ENCODE results near the gene ZNF649.

Gene ZNF649

GRCh38 chr19:51882518-51882917, 22.3 kb downstream of the ZNF649 start:
- no peak for DNase-seq (ENCODE audit: low read depth)
- TF ChIP-seq POLR2A (IDR thresholded peaks at IDR 0.05; ENCODE audit: extremely low read depth, insufficient read length): no peak
- TF ChIP-seq MYC (IDR thresholded peaks at IDR 0.05; ENCODE audit: low read depth, low read length): no peak
- no peak for TF ChIP-seq MAX (IDR thresholded peaks at IDR 0.05; ENCODE audit: low read depth, low read length)
- TF ChIP-seq, protein P1, sequence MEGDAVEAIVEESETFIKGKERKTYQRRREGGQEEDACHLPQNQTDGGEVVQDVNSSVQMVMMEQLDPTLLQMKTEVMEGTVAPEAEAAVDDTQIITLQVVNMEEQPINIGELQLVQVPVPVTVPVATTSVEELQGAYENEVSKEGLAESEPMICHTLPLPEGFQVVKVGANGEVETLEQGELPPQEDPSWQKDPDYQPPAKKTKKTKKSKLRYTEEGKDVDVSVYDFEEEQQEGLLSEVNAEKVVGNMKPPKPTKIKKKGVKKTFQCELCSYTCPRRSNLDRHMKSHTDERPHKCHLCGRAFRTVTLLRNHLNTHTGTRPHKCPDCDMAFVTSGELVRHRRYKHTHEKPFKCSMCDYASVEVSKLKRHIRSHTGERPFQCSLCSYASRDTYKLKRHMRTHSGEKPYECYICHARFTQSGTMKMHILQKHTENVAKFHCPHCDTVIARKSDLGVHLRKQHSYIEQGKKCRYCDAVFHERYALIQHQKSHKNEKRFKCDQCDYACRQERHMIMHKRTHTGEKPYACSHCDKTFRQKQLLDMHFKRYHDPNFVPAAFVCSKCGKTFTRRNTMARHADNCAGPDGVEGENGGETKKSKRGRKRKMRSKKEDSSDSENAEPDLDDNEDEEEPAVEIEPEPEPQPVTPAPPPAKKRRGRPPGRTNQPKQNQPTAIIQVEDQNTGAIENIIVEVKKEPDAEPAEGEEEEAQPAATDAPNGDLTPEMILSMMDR (IDR thresholded peaks at IDR 0.05; ENCODE audit: low read depth, low read length): no peak
- no peak overlapping the region for H3K4me3 ChIP-seq (ENCODE audit: low read depth, low read length)

GRCh38 chr19:51873097-51873496, 31.7 kb downstream of the ZNF649 start:
- TF ChIP-seq, protein P1 (IDR thresholded peaks at IDR 0.05; ENCODE audit: low read depth, low read length): no peak
- no peak overlapping the region for H3K4me3 ChIP-seq (ENCODE audit: low read depth, low read length)
- no peak for DNase-seq (ENCODE audit: low read depth)

DNA sequence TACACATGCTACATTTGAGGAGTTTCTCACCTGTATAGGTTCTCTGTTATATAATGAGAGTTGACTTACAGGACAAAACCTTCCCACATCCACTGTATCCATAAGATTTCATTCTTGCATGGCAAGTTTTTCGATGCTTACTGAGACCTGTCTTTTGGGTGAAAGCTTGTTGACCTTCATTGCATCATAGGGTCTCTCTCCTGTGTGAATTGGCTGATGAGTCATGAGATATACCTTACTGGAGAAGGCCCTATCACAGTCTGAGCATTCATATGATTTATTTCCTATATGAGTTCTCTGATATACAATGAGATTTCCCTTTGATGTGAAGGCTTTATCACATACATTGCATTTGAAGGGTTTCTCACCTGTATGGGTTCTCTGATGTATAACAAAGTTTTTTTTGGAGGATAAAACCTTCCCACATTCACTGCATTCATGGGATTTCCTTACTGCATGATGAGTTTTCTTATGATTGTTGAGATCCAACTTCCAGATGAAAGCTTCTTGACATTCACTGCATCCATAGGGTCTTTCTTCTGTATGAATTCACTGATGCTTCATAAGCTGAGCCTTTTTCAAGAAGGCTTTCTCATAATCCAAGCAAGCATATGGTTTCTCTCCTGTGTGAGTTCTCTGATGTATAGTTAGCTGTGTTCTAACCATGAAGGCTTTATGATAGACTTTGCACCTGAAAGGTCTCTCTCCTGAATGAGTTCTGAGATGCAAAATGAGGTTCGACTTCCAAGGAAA, 42.8 kb downstream of the ZNF649 start:
- H3K4me3 ChIP-seq (ENCODE audit: low read depth, low read length): no peak overlapping the region
- DNase-seq (ENCODE audit: low read depth): no peak

More for the DNA sequence above, 42.8 kb downstream of the ZNF649 start:
- no peak for TF ChIP-seq POLR2A (IDR thresholded peaks at IDR 0.05; ENCODE audit: extremely low read depth, insufficient read length)
- TF ChIP-seq MYC (IDR thresholded peaks at IDR 0.05; ENCODE audit: low read depth, low read length): no peak
- TF ChIP-seq, protein P1 (IDR thresholded peaks at IDR 0.05; ENCODE audit: low read depth, low read length): no peak
- TF ChIP-seq MAX (IDR thresholded peaks at IDR 0.05; ENCODE audit: low read depth, low read length): no peak

Measured in NB4 (cell line).